Tibial nerve (tissue), 4 donors: ENCODE results near the gene CENPI.
A peak's percentile ranks its signal among the peaks of the same experiment; 100 is the strongest.

Experiments
- CTCF ChIP-seq, 5 experiments: fragments of 200-600 bp in 3 of 5; fragments of 450-650 bp in 2 of 5; sonication (generic) in 3 of 5; IDR thresholded peaks; one replicate each; pipeline ENCODE4 v1.5.1; 2016 to 2019; ENCODE audit warnings: antibody characterized with exemption in 5 of 5, mild to moderate bottlenecking in 3 of 5, moderate library complexity in 2 of 5
- EP300 ChIP-seq, 2 donors: sonication (generic); formaldehyde crosslinking; IDR thresholded peaks; one replicate each; pipeline ENCODE4 v1.6.1; 2017; ENCODE audit warnings: antibody characterized with exemption in 2 of 2, mild to moderate bottlenecking in 1 of 2

- no peak for TF ChIP-seq CTCF (IDR thresholded peaks at IDR 0.05)
- TF ChIP-seq EP300 (IDR thresholded peaks at IDR 0.05), result peak; percentile 72 to 78
Observed at GRCh38 chrX:101097546-101098453, at the start of gene CENPI.
